ENCODE measurements around the gene POFUT2. TPM values are rescaled to one million over a fixed set of nuclear protein-coding genes. Genes with fewer than 3 reads are reported as not detected.

Gene POFUT2
- total RNA-seq, 1 donor from 2014 or later, result 38.3 TPM

DNA sequence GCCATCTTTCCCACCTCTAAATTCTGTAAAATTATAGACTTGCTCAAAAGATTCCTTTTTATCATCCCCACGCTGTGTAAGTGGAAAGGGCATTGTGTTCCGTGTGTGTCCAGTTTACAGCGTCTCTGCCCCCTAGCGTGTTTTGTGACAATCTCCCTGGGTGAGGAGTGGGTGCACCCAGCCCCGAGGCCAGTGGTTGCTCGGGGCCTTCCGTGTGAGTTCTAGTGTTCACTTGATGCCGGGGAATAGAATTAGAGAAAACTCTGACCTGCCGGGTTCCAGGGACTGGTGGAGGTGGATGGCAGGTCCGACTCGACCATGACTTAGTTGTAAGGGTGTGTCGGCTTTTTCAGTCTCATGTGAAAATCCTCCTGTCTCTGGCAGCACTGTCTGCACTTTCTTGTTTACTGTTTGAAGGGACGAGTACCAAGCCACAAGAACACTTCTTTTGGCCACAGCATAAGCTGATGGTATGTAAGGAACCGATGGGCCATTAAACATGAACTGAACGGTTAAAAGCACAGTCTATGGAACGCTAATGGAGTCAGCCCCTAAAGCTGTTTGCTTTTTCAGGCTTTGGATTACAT, 61.9 kb downstream of the POFUT2 start:
- H3K27ac ChIP-seq, result no peak overlapping the region
- no peaks in the 10 kb centered on the region for H3K27me3 ChIP-seq
- peaks cover 13% of the 10 kb centered on the region for H3K4me1 ChIP-seq
- TF ChIP-seq POLR2A (IDR thresholded peaks at IDR 0.05) (no peak), POLR2AphosphoS5 (IDR thresholded peaks at IDR 0.05; ENCODE audit: insufficient read depth in 1 of 2, low read depth in 1 of 2) (no peak)
- TF ChIP-seq, protein P1, sequence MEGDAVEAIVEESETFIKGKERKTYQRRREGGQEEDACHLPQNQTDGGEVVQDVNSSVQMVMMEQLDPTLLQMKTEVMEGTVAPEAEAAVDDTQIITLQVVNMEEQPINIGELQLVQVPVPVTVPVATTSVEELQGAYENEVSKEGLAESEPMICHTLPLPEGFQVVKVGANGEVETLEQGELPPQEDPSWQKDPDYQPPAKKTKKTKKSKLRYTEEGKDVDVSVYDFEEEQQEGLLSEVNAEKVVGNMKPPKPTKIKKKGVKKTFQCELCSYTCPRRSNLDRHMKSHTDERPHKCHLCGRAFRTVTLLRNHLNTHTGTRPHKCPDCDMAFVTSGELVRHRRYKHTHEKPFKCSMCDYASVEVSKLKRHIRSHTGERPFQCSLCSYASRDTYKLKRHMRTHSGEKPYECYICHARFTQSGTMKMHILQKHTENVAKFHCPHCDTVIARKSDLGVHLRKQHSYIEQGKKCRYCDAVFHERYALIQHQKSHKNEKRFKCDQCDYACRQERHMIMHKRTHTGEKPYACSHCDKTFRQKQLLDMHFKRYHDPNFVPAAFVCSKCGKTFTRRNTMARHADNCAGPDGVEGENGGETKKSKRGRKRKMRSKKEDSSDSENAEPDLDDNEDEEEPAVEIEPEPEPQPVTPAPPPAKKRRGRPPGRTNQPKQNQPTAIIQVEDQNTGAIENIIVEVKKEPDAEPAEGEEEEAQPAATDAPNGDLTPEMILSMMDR (IDR thresholded peaks at IDR 0.05), result no peak
- H3K9me3 ChIP-seq, result no peaks in the 10 kb centered on the region
- H3K36me3 ChIP-seq, result peaks cover 0 to 17% of the 10 kb centered on the region in 2 donors
- peak in 1 of 2 donors; percentile 83 for DNase-seq (ENCODE audit: extremely low spot score in 2 of 2)
- H3K4me3 ChIP-seq, result no peak overlapping the region
- intact Hi-C loops (cut with DNase I), result no loop called here

DNA sequence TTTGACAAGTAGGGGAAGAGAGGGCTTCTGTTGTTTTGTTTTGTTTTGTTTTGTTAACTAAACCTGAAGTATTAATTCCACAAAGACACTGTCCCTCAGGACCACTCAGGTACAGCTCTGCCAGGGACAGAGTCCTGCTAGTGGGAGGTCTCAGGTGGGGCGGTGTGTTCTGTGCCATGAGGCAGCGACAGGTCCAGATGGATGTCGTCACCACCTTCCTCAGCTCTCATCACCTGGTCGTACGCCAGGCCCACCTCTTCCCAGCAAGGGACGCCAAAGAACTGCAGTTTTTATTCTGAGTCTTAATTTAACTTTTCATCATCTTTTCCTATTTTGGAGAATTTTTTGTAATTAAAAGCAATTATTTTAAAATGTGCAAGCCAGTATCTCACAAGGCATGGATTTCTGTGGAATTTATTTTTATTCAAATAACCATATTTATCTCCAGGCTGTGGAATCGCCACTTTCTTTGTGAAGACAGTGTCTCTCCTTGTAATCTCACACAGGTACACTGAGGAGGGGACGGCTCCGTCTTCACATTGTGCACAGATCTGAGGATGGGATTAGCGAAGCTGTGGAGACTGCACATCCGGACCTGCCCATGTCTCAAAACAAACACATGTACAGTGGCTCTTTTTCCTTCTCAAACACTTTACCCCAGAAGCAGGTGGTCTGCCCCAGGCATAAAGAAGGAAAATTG, 62.5 kb downstream of the POFUT2 start:
- intact Hi-C loops (cut with DNase I), result no loop called here
- Histone ChIP-seq H3K4me3 (no peak overlapping the region), H3K4me1 (peaks cover 13% of the 10 kb centered on the region), H3K36me3 (peaks cover 0 to 22% of the 10 kb centered on the region in 2 donors), H3K9me3 (no peaks in the 10 kb centered on the region), H3K27me3 (no peaks in the 10 kb centered on the region), H3K27ac (no peak overlapping the region)
- no peak for TF ChIP-seq POLR2AphosphoS5 (IDR thresholded peaks at IDR 0.05; ENCODE audit: insufficient read depth in 1 of 2, low read depth in 1 of 2)
- no peak for TF ChIP-seq POLR2A (IDR thresholded peaks at IDR 0.05)
- DNase-seq (ENCODE audit: extremely low spot score in 2 of 2), result no peak

DNA sequence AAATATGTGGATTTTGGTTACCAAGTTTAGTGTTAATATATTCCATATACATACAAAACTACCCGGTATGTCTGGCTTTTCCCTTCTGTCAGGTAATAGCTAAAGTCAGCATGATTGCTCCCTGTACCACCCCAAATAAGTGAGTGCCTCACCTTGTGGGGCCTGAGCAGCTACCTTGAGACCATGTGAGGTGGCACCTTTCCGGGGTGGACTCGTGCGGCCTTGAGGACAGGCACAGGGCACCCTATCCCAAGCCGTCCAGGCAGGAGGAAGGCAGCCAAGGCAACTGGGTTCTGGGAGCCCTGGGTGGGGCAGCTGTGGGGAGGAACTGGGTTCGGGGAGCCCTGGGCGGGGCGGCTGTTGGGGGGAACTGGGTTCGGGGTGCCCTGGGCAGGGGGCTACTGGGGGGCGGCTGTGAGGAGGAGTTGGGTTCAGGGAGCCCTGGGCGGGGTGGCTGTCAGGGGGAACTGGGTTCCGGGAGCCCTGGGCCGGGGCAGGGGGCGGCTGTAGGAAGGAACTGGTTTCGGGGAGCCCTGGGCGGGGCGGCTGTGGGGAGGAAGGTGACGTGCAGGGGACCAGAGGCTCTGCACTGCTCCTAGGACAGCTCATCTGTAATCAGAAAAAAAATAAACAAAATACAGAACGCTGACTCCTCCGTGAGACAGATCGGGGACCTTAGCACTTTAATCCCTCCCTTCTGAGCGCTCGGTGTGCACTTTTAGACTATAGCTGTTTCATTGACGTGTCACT, 63.3 kb downstream of the POFUT2 start:
- peak in 1 of 2 donors; percentile 87 for DNase-seq (ENCODE audit: extremely low spot score in 2 of 2)
- H3K9me3 ChIP-seq, result no peaks in the 10 kb centered on the region
- no peaks in the 10 kb centered on the region for H3K27me3 ChIP-seq
- intact Hi-C loops (cut with DNase I), result no loop called here
- no peak overlapping the region for H3K27ac ChIP-seq
- TF ChIP-seq POLR2AphosphoS5 (IDR thresholded peaks at IDR 0.05; ENCODE audit: insufficient read depth in 1 of 2, low read depth in 1 of 2) (no peak), POLR2A (IDR thresholded peaks at IDR 0.05) (no peak)
- TF ChIP-seq, protein P1 (IDR thresholded peaks at IDR 0.05), result no peak
- H3K36me3 ChIP-seq, result peaks cover 0 to 22% of the 10 kb centered on the region in 2 donors
- peaks cover 13% of the 10 kb centered on the region for H3K4me1 ChIP-seq
- no peak overlapping the region for H3K4me3 ChIP-seq

DNA sequence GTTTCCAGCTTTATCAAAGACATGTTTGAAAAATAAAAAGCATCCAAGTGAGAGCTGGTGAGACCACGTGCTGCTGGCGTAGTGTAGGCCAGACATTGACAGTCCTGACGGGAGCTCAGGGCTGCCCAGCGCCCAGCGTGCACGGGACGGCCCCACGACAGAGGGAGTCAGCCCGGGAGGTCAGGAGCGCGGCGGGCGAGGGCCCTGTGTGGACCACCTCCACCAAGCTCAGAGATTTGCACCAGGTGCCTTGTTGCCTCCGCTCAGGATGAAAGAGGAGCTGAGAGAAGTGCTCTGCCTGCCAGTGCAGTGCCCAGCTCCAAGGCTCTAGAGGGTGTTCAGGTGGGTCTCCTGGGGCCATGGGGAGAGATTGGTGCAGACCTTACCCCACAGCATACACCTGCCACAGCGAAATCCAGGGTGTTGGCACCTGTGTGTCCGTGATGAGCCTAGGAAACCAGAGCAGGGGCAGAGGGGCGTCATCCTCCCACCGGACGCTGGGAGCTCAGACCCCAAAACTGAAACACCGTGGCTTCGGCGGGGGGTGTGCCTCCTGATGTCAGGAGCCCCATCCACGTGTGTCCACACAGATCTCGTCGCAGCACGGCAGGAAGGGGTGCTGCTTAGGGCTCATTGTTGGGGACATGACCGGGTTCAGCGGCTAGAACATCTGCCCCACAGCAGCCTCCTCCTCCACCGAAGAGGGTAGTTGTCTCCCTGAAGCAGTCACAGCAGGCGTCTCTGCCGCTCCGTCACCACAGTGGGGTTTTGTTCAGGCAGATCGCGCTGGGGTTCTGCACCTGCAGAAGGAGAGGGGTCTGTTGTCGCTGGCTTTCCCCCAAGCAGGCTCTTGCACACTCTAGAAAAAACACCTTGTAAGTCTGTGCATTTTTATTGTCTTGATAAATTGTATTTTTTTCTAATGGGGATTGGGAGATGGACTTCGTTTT, 64.2 kb downstream of the POFUT2 start:
- no peak for TF ChIP-seq POLR2AphosphoS5 (IDR thresholded peaks at IDR 0.05; ENCODE audit: insufficient read depth in 1 of 2, low read depth in 1 of 2)
- TF ChIP-seq POLR2A (IDR thresholded peaks at IDR 0.05), result no peak
- TF ChIP-seq, protein P1 (IDR thresholded peaks at IDR 0.05), result no peak
- no peak overlapping the region for H3K27ac ChIP-seq
- peaks cover 0 to 22% of the 10 kb centered on the region in 2 donors for H3K36me3 ChIP-seq
- peak in 1 of 2 donors; percentile 75 for DNase-seq (ENCODE audit: extremely low spot score in 2 of 2)
- intact Hi-C loops (cut with DNase I), result no loop called here
- H3K4me1 ChIP-seq, result peaks cover 8% of the 10 kb centered on the region
- H3K4me3 ChIP-seq, result no peak overlapping the region
- H3K9me3 ChIP-seq, result no peaks in the 10 kb centered on the region
- no peaks in the 10 kb centered on the region for H3K27me3 ChIP-seq

DNA sequence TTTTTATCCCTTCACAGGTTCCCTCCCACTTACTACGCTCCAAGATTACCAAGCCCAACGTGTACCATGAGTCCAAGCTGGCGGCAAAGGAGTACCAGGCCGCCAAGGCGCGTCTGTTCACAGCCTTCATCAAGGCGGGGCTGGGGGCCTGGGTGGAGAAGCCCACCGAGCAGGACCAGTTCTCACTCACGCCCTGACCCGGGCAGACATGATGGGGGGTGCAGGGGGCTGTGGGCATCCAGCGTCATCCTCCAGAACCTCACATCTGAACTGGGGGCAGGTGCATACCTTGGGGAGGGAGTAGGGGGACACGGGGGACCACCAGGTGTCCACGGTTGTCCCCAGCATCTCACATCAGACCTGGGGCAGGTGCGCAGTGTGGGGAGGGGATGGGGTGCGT, 65.7 kb downstream of the POFUT2 start:
- no peak overlapping the region for H3K4me3 ChIP-seq
- intact Hi-C loops (cut with DNase I), result no loop called here
- H3K36me3 ChIP-seq, result peaks cover 0 to 22% of the 10 kb centered on the region in 2 donors
- H3K4me1 ChIP-seq, result no peaks in the 10 kb centered on the region
- no peaks in the 10 kb centered on the region for H3K27me3 ChIP-seq
- no peaks in the 10 kb centered on the region for H3K9me3 ChIP-seq
- TF ChIP-seq POLR2A (IDR thresholded peaks at IDR 0.05), result no peak
- no peak overlapping the region for H3K27ac ChIP-seq
- no peak for DNase-seq (ENCODE audit: extremely low spot score in 2 of 2)
